Measurements from ENCODE around the gene CD70.
"Not testable (repeated sequence)": the region's sequence is repeated elsewhere in the genome, so short reads cannot be mapped to it uniquely, and the experiment has no call there.

DNA sequence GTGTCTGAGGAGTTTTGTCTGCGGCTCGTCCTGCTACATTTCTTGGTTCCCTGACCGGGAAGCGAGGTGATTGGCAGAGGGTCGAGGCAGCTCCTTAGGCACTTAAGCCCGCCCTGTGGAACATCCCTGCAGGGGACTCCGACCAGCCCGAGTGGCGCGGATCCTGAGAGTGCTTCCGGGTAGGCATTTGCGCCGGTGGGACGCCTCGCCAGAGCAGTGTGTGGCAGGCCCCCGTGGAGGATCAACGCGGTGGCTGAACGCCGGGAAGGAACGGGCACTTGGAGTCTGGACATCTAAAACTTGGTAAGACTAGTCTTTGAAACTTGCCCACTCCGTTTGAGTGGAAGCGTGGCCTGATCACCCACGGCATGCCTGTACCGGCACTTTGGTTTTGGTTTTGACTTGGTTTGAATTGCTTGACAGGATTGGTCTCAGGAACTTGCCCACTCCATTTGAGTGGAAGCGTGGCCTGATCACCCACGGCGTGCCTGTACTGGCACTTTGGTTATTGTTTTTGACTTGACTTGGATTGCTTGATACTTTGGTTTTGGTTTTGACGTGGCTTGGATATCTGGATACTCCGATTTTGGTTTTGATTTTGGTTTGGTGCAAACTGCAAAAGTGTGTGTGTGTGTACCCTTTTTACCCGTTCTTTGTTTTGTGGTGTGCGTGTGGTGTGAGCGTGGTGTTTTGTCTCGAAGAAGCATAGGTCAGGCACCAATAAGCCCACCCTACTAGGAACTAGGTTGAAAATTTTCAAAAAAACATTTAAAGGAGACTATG lies 6.7 kb upstream of the CD70 start:
- TF ChIP-seq, protein P1, sequence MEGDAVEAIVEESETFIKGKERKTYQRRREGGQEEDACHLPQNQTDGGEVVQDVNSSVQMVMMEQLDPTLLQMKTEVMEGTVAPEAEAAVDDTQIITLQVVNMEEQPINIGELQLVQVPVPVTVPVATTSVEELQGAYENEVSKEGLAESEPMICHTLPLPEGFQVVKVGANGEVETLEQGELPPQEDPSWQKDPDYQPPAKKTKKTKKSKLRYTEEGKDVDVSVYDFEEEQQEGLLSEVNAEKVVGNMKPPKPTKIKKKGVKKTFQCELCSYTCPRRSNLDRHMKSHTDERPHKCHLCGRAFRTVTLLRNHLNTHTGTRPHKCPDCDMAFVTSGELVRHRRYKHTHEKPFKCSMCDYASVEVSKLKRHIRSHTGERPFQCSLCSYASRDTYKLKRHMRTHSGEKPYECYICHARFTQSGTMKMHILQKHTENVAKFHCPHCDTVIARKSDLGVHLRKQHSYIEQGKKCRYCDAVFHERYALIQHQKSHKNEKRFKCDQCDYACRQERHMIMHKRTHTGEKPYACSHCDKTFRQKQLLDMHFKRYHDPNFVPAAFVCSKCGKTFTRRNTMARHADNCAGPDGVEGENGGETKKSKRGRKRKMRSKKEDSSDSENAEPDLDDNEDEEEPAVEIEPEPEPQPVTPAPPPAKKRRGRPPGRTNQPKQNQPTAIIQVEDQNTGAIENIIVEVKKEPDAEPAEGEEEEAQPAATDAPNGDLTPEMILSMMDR (IDR thresholded peaks at IDR 0.05) = not testable (repeated sequence)
- not testable (repeated sequence) for TF ChIP-seq EZH2 (IDR thresholded peaks at IDR 0.05; ENCODE audit: borderline replicate concordance, insufficient read depth, low read depth, low read length, poor library complexity, severe bottlenecking)
